HG03439 (cell line): ENCODE results near the gene TXNL4A.
"Not testable (repeated sequence)": the region's sequence is repeated elsewhere in the genome, so short reads cannot be mapped to it uniquely, and the experiment has no call there.

Experiments used
- ATAC-seq: cut with Tn5 transposase; IDR thresholded peaks from one replicate; pipeline ENCODE4 v1.9.1; 2021; ENCODE audit warnings: mild to moderate bottlenecking, moderate library complexity; ENCODE audit not compliant: unreplicated experiment

Gene TXNL4A

GRCh38 chr18:79964330-79965118 is 23.8 kb downstream of the TXNL4A start, which contains the start of gene HSBP1L1:
HSBP1L1 (plus strand) TSS chr18:79964643; CDS start chr18:79964736, 93 bp downstream.
- ATAC-seq, result no peak

GRCh38 chr18:79963658-79964329 is 24.6 kb downstream of the TXNL4A start:
- ATAC-seq, result no peak

DNA sequence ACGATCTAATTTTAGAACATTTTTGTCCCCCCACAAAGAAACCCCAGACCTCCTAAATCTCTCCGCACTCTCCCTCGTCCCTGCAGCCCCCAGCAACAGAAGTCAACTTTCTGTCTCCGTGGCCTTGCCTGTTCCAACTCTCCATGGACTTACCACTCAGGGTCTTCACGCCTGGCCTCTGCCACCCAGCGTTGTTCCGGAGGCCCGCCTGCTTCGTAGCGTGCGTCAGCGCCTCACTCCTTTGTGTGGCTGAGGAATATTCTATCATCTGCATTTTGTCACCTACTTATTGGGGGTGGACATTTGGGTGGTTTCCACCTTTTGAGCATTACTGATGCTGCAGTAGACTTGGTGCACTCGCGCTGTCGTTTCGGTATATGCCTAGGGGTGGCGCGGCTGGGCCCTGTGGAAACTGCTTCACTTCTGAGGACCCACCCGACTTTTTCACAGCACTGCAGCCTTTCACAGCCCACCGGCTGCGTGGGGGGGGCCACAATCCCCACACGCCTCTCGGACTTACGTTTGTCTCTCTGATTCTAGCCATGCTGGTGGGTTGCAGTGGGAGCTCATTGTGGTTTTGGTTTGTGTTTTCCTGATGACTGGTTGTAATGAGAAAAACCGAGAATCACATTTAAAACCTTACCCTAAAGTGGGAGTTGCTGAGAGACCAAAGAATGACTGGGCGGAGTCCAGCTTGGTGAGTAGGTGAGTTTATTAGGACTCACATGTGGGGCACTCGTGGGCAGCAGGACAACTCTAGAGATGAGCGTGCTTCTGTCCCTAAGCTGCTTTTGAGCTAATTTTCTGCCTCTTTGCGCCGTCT is 25.3 kb downstream of the TXNL4A start:
- peak; percentile 76 for ATAC-seq

DNA sequence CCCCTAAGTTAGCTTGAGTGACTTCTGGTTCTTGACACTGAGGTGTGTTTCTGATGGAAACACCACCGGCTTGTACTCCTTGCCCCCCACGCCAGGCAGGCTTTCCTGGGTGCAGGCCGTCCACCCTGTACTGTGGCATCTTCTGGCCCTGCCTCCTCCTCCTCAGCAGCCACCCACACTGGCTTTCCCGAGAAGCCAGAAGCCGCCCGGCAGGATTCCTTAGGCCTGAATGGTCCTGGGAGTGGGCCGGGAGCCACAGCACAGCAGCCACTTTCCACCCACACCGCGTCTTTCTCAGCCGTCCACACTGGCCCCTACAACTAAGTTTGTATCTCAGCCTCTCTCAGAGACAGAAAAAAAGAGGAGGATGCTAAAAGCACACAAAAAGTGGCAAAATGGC is 26.1 kb downstream of the TXNL4A start:
- no peak for ATAC-seq

DNA sequence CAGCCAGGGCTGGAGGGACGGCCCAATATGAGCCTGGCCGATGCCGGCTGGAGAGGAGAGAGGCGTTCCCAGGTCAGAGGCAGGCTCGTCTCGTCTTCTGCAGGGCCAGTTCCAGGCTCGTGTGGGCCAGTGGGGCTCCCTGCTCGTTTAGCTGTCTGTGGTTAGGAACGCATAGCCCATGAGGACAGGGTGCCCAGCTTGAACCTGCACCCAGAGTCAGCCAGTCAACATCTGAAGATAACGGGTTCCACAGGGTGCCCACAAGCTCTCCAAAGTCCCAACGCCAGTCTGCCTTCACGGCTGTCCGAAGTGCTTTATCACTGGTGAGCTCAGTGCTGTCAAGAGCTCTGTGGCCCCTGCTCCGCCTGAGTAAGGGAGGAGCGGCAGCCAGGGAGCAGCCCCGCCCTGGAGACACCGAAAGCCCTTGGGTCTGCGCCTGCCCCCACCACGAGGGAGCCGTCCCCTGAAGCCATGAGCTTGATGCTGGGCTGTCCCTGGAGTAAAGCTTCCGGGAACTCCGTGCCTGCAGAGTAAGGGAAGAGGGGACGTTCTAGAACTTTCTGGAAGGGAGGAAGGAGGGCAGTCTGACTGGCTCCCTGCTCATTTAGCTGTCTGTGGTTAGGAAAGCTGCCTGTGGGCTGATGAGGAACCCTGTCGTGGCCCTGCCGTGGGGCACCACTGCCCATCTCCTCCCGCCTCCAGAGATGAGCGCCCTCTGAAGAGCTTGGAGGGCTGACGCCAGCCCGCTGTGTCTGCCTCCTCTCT is 26.7 kb downstream of the TXNL4A start:
- ATAC-seq, result no peak

DNA sequence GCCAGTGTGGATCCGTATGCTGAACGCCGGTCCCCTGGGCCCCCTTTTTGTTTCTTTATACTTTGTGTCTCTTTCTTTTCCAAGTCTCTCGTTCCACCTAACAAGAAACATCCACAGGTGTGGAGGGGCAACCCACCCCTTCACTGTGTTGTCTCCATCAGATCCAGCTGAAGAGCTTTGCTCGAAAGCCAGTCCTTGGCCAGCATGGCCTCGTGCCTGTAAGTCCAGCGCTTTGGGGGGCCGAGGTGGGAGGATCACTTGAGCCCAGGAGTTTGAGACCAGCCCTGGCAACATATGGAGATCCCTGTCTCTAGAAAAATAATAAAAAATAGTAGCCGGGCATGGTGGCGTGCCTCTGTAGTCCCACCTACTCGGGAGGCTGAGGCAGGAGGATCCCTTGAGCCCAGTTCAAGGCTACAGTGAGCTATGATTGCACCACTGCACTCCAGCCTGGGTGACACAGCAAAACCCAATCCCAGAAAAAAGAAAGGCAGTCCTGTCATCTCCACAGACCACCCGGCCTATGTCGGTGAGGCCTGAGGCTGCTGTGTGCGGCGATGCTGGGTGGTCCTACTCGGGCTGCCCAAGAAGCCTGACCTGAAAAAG is 27.3 kb downstream of the TXNL4A start:
- ATAC-seq, result no peak

DNA sequence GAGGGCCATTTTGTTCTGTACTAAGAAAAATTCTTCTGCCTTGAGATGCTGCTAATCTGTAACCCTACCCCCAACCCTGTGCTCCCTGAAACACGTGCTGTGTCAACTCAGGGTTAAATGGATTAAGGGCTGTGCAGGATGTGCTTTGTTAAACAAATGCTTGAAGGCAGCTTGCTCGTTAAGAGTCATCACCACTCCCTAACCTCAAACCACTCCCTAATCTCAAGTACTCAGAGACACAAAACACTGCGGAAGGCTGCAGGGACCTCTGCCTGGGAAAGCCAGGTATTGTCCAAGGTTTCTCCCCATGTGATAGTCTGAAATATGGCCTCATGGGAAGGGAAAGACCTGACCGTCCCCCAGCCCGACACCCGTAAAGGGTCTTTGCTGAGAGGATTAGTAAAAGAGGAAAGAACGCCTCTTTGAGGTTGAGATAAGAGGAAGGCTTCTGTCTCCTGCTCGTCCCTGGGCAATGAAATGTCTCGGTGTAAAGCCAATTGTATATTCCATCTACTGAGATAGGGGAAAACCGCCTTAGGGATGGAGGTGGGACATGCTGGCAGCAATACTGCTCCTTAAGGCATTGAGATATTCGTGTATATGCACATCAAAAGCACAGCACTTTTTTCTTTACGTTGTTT is 28.1 kb downstream of the TXNL4A start:
- not testable (repeated sequence) for ATAC-seq

- no peak for ATAC-seq
These were observed 29.4 kb downstream of the TXNL4A start for GRCh38 chr18:79958981-79959380.

- ATAC-seq, result no peak
These were observed 32.1 kb downstream of the TXNL4A start for GRCh38 chr18:79956276-79956675.

- no peak for ATAC-seq
These were observed 32.9 kb downstream of the TXNL4A start for GRCh38 chr18:79955302-79956075.

- no peak for ATAC-seq
These were observed 33.6 kb downstream of the TXNL4A start for GRCh38 chr18:79954791-79955190.

DNA sequence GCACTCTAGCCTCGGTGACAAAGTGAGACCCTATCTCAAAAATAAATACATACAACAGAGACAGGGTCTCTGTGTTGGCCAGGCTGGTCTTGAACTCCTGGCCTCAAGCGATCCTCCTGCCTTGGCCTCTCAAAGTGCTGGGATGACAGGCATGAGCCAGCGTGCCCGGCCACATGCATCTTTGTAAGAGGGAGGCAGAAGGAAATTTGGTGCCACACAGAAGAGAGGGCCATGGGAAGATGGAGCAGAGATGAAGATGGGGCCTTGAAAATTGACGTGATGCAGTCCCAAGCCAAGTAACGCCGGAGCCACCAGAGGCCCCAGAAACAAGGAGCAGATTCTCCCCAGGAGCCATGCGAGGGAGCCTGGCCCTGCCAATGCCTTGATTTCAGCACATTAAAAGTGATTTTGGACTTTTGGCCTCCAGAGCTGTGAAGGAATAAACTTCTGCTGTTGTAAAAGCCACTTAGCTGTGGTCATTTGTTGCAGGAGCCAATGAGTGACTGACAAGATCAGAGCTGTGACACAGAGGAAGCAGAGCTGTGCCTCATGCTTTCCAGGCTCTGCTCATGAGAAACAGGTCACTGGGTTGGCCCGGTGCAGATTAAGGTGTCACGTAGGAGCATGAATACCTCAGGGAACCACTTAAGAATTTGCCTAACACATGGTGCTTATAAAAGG is 34.3 kb downstream of the TXNL4A start:
- ATAC-seq, result no peak

DNA sequence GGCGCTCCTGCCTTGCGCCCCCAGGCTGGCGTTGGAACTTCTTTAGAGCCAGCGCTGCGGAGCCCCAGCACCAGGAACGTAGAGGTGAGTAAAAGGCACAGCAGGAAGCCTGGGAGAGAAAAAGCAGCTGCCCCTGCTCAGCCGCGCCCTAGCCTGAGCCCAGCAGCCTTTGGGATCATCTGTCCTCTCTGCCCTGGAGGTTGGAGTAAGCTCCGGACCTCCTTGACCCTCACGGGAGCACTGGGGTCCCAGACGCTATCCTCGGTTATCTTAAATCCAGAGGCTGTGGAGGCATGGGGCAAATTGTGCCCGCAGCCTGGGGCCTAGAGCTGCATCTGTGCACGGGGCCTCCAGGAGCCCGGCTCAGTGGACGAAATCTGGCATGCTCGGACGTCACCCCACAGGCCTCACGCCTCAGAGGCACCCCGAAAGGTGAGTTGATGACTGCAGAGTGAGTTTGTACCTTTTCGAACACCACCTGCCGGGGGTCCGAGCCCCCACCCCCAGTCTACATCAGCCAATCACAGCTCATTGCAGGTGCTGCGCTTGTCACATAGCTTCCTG is 35.3 kb downstream of the TXNL4A start:
- no peak for ATAC-seq

- no peak for ATAC-seq
These were observed 35.8 kb downstream of the TXNL4A start for GRCh38 chr18:79952456-79952995.

DNA sequence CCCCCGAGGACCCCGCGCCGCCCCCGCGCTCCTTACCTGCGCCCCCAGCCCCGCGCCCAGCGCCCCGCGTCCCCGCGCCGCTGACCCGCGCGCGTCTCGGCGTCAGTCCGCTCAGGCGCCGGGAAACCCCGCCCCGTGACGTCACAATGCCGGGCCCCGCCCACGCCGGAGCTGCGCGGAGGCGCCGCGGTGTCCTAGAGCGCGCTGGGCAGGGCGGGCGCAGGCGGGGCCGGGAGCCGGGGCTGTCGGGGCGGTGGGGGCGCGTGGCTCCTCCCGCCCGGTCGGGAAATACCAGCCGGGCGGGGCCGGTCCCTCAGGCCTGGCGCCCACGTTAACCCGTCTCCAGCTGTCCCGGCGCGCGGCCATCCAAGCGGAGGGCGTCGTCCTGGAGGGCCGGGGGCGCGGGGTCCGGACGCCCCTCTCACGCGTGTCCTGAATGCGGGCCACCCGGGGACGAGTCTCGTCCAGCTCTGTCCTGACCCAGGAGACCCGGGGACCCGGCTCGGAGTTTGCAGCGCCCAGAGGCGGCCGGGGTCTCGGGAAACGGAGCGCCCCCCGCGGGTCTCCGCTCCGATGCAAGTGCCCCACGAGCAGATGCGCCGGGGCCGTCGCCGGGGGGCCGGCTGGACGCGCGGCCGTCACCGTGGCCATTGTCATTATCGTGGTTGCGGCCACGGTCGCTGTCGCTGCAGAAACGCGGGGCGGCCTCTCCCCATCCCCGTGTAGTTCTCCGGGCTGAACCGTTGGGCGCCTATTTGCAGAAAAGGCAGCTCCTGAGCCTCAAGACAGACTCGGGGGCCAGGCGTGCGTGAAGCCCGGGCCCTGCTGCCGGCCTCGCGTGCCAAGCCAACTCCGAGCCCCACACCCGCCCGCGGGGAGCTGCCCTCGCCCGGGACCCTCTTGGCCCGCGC is 36.6 kb downstream of the TXNL4A start, which contains the start of gene SLC66A2:
TSS of gene SLC66A2 (minus strand) at position 109 of the 911 bp plus-strand sequence. CDS start 727 bp downstream, outside the sequence.
- peak; percentile 74 for ATAC-seq

DNA sequence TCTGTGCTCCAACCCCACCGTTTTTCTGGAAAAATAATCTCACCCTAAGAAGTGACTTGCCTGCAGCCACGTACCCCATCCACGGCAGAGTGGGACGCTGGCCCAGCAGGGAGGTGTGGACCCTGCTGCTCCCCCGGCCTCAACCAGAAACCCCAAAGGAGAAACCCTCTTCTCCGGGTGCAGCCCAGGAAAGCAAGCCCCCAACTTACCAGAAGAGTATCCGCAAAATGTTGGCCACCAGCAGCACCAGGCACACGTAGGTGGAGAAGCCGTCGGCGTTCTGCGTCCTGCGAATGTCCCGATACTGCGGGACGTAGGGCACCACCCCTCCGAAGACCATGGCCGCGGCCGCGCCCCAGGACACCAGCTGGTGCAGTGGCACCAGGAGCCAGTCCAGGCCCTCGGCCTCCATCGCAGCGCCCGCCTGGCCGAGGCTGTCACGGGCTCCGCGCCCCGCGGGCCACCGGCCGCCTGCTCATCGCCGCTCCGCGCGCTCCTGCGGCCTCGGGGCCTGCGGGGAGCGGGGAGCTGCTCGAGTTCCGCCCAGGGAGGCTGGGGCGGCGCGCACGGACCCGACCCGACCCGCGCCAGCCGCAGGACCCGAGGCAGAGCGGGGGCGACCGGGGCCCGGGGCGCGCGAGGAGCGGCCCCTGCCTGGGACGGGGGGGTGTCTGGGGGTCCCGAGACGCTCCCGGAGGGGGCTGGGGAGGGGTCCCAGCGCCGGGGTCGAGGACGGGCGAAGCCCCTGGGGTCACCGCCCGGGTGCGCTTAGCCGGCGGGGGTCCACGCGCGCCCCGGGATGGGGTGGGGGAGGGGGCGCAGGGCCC is 37.6 kb downstream of the TXNL4A start:
- no peak for ATAC-seq
